AG10803 (cell line): ENCODE data around the gene CATSPERB.
A peak's percentile ranks its signal among the peaks of the same experiment; 100 is the strongest.

Source experiments
- DNase-seq: peaks from one replicate; pipeline ENCODE4 v3.0.0; 2010; ENCODE audit warnings: low read depth
- H3K4me3 ChIP-seq: 2 replicates; pipeline ENCODE4 v1.5.1; 2011; ENCODE audit warnings: mild to moderate bottlenecking, low read length, control low read depth
- CTCF ChIP-seq: conservative IDR thresholded peaks from 2 replicates; pipeline ENCODE4 v1.5.1; 2011; ENCODE audit warnings: mild to moderate bottlenecking, low read length, control low read depth, inconsistent platforms

The CATSPERB gene

GRCh38 chr14:91754819-91755218, 22.9 kb upstream of the CATSPERB start:
- H3K4me3 ChIP-seq, result no peak overlapping the region
- TF ChIP-seq CTCF, result no peak
- no peak for DNase-seq

- no peak overlapping the region for H3K4me3 ChIP-seq
- no peak for TF ChIP-seq CTCF
Observed at GRCh38 chr14:91754185-91754584, 22.3 kb upstream of the CATSPERB start.

GRCh38 chr14:91753501-91754128, 21.7 kb upstream of the CATSPERB start:
- no peak overlapping the region for H3K4me3 ChIP-seq
- DNase-seq, result peak; percentile 11
- TF ChIP-seq CTCF, result no peak

More at GRCh38 chr14:91754185-91754584, 22.3 kb upstream of the CATSPERB start:
- no peak for DNase-seq

- TF ChIP-seq CTCF, result no peak
- DNase-seq, result no peak
- no peak overlapping the region for H3K4me3 ChIP-seq
Observed at GRCh38 chr14:91752961-91753360, 21.1 kb upstream of the CATSPERB start.

GRCh38 chr14:91751719-91752118, 19.8 kb upstream of the CATSPERB start:
- DNase-seq, result no peak
- H3K4me3 ChIP-seq, result no peak overlapping the region
- no peak for TF ChIP-seq CTCF

GRCh38 chr14:91750634-91751198, 18.8 kb upstream of the CATSPERB start:
- H3K4me3 ChIP-seq, result no peak overlapping the region
- no peak for DNase-seq
- TF ChIP-seq CTCF, result no peak

GRCh38 chr14:91749868-91750267, 18.0 kb upstream of the CATSPERB start:
- H3K4me3 ChIP-seq, result no peak overlapping the region
- no peak for DNase-seq
- TF ChIP-seq CTCF, result no peak
